C4-2B (cell line): ENCODE data around the gene PRKD3.

ENCODE experiments used
- H3K27ac ChIP-seq: fragments of 450-650 bp; 2 replicates; pipeline ENCODE4 v1.5.1; 2017
- CTCF ChIP-seq: fragments of 450-650 bp; conservative IDR thresholded peaks from 2 replicates; pipeline ENCODE4 v1.5.1; 2017; ENCODE audit warnings: mild to moderate bottlenecking
- ZFX ChIP-seq: fragments of 450-650 bp; IDR thresholded peaks from 2 replicates; pipeline ENCODE4 v1.6.1; 2017

The PRKD3 gene

GRCh38 chr2:37315364-37315763 lies 9.3 kb downstream of the PRKD3 start:
- H3K27ac ChIP-seq: no peak overlapping the region
- no peak for TF ChIP-seq ZFX
- no peak for TF ChIP-seq CTCF

GRCh38 chr2:37307500-37307899 lies 17.1 kb downstream of the PRKD3 start:
- TF ChIP-seq ZFX (no peak), CTCF (no peak)
- H3K27ac ChIP-seq: no peak overlapping the region

GRCh38 chr2:37306024-37306423 lies 18.6 kb downstream of the PRKD3 start:
- H3K27ac ChIP-seq: no peak overlapping the region
- no peak for TF ChIP-seq CTCF
- no peak for TF ChIP-seq ZFX

- TF ChIP-seq CTCF: no peak
- TF ChIP-seq ZFX: no peak
- H3K27ac ChIP-seq: no peak overlapping the region
Observed at GRCh38 chr2:37302701-37303252, 21.9 kb downstream of the PRKD3 start.

- H3K27ac ChIP-seq: no peak overlapping the region
- TF ChIP-seq CTCF: no peak
- no peak for TF ChIP-seq ZFX
Observed at GRCh38 chr2:37301408-37301807, 23.2 kb downstream of the PRKD3 start.

GRCh38 chr2:37300578-37300977 lies 24.1 kb downstream of the PRKD3 start:
- TF ChIP-seq CTCF: no peak
- no peak for TF ChIP-seq ZFX

GRCh38 chr2:37300146-37300545 lies 24.5 kb downstream of the PRKD3 start:
- H3K27ac ChIP-seq: no peak overlapping the region
- TF ChIP-seq CTCF (no peak), ZFX (no peak)

More at GRCh38 chr2:37300578-37300977, 24.1 kb downstream of the PRKD3 start:
- no peak overlapping the region for H3K27ac ChIP-seq
